HG02642 (cell line): ENCODE results near the gene USP47.

Experiments
- ATAC-seq: cut with Tn5 transposase; IDR thresholded peaks from one replicate; pipeline ENCODE4 v1.9.1; 2021; ENCODE audit warnings: mild to moderate bottlenecking; ENCODE audit not compliant: unreplicated experiment, poor library complexity

Gene USP47, protein sequence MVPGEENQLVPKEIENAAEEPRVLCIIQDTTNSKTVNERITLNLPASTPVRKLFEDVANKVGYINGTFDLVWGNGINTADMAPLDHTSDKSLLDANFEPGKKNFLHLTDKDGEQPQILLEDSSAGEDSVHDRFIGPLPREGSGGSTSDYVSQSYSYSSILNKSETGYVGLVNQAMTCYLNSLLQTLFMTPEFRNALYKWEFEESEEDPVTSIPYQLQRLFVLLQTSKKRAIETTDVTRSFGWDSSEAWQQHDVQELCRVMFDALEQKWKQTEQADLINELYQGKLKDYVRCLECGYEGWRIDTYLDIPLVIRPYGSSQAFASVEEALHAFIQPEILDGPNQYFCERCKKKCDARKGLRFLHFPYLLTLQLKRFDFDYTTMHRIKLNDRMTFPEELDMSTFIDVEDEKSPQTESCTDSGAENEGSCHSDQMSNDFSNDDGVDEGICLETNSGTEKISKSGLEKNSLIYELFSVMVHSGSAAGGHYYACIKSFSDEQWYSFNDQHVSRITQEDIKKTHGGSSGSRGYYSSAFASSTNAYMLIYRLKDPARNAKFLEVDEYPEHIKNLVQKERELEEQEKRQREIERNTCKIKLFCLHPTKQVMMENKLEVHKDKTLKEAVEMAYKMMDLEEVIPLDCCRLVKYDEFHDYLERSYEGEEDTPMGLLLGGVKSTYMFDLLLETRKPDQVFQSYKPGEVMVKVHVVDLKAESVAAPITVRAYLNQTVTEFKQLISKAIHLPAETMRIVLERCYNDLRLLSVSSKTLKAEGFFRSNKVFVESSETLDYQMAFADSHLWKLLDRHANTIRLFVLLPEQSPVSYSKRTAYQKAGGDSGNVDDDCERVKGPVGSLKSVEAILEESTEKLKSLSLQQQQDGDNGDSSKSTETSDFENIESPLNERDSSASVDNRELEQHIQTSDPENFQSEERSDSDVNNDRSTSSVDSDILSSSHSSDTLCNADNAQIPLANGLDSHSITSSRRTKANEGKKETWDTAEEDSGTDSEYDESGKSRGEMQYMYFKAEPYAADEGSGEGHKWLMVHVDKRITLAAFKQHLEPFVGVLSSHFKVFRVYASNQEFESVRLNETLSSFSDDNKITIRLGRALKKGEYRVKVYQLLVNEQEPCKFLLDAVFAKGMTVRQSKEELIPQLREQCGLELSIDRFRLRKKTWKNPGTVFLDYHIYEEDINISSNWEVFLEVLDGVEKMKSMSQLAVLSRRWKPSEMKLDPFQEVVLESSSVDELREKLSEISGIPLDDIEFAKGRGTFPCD (N-terminal part only)

DNA sequence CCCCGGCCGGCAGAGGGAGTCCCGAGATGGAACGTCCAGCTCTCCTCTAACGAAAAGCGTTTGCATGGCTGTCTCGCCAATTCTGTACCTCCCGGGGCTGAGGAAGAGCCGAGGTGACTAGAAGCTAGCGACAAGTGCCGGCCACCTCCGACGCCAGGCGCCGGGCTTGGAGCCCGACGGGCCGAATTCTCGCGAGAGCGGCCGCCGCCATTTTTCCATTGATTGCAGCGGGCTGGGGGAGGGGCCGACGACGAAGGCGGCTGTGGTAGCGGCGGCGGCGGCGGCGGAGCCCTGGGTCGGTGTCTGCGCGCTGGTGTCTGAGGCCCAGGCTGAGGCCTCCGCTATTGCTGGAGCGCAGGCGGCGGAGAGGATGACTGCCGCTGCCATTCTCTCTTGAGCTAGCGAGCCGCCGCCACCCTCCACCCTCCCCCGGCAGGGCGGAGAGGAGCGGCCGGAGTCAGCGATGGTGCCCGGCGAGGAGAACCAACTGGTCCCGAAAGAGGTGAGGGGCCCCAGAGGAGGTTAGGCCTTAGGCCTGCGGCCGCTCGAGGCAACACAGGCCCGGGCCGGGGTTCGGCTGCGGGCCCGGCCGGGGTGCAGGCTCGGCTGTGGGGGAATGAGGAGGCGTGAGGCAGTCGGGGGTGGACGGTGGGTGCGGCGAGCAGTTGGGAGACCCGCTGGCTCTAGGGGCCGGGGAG, at the start of gene USP47:
USP47 (plus strand) TSS at position 250 of the 698 bp plus-strand sequence; CDS start at position 464, 214 bp downstream.
- ATAC-seq: peak; percentile 88

DNA sequence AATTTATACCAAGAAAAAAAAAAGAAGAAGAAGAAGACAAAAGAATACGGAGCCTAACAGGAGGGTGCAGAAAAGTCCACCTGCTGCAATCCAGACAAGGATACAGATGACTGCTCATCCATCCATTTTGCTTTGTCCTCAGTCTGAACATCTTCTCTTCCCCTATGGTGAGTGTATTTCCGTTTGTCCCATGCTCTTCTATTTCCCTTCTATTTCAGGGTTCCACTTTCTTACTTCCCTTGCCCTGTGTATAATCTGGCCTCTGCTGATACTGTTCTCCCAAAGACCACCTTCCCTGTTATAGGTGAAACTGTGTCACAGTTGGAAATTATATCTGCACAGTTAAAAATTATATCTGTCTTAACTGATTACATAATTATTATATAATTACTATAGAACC, 48.7 kb upstream of the USP47 start:
- ATAC-seq: no peak

DNA sequence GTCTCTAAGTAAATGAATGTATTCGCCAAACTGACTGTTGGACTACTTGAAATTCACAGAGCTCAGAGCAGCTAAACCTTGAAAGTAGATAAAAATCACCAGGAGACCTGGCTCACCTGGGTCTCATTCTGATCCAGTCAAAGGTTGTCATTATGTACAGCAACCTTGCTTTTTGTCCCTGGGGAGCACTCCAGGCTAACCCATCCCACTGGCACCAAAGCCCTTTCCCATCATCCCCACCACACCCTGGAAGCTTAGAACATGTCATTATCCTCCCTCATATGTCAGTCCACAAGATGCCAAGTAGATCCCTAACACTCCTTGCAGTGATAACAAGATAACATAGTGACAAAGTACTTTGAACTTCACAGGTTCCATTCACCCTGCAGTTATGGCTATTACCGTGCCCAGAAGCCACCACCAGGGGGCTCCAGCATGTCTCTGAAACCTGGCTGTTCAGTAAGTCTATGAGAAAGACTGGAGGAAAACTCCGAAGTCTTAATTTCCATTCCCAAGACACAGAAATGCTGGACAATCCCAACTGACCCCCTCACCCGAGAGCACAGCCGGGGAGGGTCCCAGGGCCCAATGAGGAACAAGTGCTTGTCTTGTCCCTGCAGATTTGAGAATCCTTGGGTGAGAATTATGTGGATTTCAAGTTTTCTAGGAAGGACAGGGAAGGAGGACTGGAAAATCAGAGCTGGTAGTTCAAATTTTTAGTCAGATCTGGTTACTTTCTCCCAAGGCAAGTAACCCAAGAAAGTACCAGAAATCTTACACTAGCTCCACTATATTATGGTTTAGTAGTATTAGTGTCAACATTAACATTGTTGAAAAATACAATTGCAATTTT, 43.0 kb upstream of the USP47 start:
- no peak for ATAC-seq

DNA sequence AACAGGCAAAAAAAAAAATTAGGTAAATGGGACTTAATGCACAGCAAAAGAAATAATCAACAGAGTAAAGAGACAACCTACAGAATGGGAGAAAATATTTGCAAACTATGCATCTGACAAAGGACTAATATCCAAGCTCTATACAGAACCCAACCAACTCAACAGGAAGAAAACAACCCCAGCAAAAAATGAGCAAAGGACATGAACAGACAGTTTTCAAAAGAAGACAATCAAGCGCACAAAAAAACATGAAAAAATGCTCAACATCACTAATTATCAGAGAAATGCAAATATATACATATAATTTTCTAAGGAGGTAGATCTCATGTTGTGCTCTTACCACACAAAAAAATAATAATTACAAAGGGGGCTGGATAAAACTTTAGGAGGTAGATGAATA, 36.5 kb upstream of the USP47 start:
- no peak for ATAC-seq

DNA sequence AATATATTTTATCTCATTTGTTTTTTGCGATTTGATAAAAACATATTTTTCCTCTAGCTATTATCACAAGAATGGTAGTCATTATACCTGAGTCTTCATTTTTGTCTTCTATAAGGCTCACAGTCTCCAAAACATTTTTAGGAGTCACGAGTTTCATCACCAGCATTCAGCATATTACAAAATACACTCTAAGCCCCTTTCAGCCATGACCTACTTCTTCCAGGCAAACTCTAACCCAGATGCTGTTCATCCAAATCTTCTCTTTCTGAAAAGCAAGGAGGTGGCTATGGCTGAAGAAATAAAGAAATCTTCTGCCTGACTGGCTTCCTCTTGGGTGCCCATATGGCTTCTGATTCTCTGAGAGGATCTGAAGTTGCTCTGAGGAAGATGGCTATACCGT, 35.7 kb upstream of the USP47 start:
- ATAC-seq: no peak

DNA sequence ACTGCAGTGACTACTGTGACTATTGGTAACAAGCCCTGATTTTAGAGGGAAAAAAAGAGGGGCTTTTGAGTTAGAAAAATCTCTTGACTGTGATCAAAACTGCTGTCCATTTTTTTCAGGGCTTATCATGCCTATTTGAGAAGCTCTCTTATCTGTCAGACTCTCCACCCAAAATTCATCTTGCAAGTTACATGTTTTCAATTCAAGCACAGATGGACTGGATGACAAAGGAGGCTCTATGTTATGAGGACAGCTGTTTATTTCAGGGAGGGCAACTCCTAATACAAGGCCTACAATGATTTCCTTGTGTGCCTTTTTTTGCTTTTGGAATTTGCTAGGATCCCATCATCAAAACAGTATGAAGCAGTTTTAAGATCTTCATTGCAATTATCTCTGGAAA, 35.2 kb upstream of the USP47 start:
- no peak for ATAC-seq

DNA sequence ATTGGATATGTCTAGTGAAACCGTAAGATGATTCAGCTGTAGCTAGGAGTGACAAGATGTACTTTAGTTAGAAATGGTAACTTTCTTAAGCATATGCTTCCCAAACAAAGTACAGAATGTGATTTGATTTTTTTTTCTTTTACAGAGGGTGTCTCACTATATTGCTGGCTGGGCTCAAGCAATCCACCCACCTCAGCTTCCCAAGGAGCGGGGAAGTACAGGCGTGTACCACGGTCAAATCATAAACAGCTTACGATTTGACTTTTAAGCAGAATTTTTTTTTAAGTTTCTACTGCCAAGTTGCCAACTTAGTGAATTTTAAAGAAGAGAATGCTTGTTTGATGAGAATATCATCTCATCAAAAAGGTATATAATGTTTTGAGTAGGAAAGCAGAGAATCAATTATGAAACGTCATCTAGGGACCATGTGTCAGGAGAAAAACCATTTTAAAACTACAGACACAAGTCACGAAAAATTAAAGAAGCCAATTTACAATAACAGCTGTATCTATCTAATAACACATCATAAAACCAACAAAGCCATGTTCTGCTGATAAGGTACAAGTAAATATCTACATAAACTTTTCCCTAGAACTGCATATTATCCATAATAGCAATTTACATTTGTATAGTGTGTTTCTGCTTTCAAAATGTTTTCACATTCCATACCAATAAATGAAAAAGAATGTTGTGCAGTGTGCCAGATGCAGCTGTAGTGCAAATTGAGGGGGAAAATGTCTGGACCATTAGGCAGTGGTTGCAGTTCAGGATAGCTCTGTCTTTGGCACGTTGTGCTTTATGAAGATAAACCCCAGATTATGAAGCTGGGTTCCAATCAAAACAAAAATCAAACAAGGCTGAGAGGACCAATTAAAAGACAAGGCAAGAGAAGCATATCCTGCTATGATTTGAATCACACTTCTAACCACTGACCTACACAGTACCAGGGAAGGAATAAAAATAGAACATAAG, 33.7 kb upstream of the USP47 start:
- no peak for ATAC-seq

- ATAC-seq: no peak
These were observed 32.7 kb upstream of the USP47 start for GRCh38 chr11:11808992-11809615.

GRCh38 chr11:11810764-11811726, 30.7 kb upstream of the USP47 start:
- no peak for ATAC-seq

- no peak for ATAC-seq
These were observed 28.3 kb upstream of the USP47 start for GRCh38 chr11:11813288-11813962.

DNA sequence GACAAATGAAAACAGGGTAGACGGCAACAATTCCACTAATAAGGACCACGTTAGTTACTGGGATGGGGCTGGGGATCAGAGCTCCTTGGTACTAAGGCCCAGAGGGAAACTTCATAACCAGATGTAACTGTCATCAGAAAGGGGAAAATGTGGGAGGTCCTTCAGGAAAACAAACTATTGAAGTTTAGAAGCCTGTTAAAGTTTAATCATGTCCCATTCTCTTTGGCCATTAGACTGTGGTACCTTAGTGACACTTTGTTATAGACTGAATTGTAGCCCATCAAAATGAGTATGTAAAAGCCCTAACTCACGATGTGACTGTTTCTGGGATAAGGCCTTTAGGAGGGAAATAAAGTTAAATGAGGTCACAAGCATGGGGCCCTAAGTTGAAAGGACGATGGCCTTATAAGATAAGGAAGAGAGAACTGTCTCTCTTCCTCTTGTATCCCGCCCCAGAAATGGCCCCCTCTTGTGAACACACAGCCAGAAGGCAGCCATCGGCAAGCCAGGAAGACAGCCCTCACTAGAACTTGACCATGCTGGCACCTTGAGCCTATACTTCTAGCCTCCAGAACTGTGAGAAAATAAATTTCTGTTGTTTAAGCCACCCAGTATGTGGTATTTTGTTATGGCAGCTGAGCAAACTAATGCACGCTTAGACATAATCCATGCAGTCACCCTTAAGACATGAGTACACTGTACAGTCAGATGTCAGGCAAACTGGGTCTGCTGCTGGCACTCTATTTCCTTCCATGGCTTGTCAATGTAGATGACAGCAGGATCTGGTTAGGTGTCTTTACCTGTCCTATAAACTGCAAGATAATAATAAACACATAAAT, 26.9 kb upstream of the USP47 start:
- ATAC-seq: no peak

DNA sequence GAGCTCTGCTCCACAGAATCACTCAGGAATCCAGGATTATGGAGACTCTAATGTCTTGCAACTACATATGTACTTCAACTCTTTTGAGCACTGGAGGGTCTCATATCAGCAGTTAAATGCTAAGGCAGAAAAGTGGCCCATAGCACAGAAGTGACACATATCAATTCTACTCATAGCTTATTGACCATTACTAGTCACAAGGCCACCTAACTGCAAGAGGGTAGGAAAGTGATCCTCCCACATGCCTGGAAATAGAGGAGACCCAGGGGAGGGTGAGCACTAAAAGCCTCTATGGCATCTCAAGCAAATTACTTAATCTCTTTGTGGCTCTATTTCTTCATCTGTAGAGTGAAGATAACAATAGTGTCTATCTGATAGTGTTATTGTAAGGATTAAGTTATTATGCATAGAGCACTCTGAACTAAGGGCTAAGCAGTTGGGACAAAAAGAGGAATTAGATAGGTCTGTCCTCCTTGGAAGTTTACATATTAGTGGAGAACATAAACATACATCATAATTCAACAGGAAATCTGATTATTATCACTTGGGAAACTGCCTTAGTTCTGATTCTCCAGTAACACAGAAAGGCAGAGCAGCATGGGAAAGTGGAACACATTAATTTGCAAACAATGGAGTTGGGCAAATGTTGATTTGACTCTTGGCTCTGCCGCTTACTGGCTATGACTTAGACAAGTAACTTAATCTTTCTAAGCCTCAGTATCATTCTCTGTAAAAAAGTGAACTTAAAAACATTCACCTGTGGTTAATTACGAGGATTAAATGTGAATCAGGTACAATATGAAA, 25.1 kb upstream of the USP47 start:
- no peak for ATAC-seq

GRCh38 chr11:11817957-11818356, 23.8 kb upstream of the USP47 start:
- no peak for ATAC-seq

- no peak for ATAC-seq
These were observed 23.1 kb upstream of the USP47 start for GRCh38 chr11:11818529-11819121.
